Common myeloid progenitor, CD34-positive (primary cell): ENCODE measurements around the gene LIPE.

Source experiments
- CTCF ChIA-PET: fragments of 350-600 bp; sonication (Branson Sonifier 250); formaldehyde crosslinking; loops from one replicate; lab custom pipeline; 2021; ENCODE audit warnings: antibody characterized with exemption; lab: Charles Lee
- POLR2A ChIA-PET: fragments of 350-600 bp; sonication (Branson Sonifier 250); formaldehyde crosslinking; loops from one replicate; lab custom pipeline; 2021; ENCODE audit warnings: antibody characterized with exemption; lab: Charles Lee
- DNase-seq, 3 donors: peaks; one replicate each; pipeline versions ENCODE4 v3.0.0 to v3.0.0-alpha.2; 2013
- H3K27ac ChIP-seq, 2 experiments: 1 replicate in 1 of 2; 2 replicates in 1 of 2; pipeline ENCODE4 v1.7.0; 2013; ENCODE audit warnings: inconsistent platforms in 2 of 2, low read length in 2 of 2, mild to moderate bottlenecking in 2 of 2, low read depth in 1 of 2, moderate library complexity in 1 of 2; ENCODE audit not compliant: severe bottlenecking in 2 of 2, insufficient read depth in 1 of 2, poor library complexity in 1 of 2
- H3K27me3 ChIP-seq, 5 experiments: replicated peaks in 2 of 5; 1 replicate in 3 of 5; 2 replicates in 2 of 5; pipeline versions ENCODE4 v1.6.1 to v1.7.0; 2013; ENCODE audit warnings: low read length in 4 of 5, mild to moderate bottlenecking in 2 of 5, moderate library complexity in 2 of 5, inconsistent platforms in 1 of 5; ENCODE audit not compliant: insufficient read depth in 5 of 5, control insufficient read depth in 4 of 5
- H3K36me3 ChIP-seq, 4 experiments: 1 replicate in 2 of 4; 2 replicates in 2 of 4; pipeline versions ENCODE4 v1.6.1 to v1.7.0; 2013; ENCODE audit warnings: low read length in 3 of 4, control low read depth in 1 of 4, mild to moderate bottlenecking in 1 of 4; ENCODE audit not compliant: control insufficient read depth in 4 of 4, insufficient read depth in 4 of 4
- H3K4me1 ChIP-seq, 4 experiments: 1 replicate in 3 of 4; 2 replicates in 1 of 4; pipeline versions ENCODE4 v1.6.1 to v1.7.1; 2013; ENCODE audit warnings: low read length in 3 of 4, mild to moderate bottlenecking in 3 of 4, control low read depth in 1 of 4, inconsistent platforms in 1 of 4, moderate library complexity in 1 of 4; ENCODE audit not compliant: control insufficient read depth in 4 of 4, insufficient read depth in 4 of 4; ENCODE audit errors: control extremely low read depth in 1 of 4
- H3K4me3 ChIP-seq, 7 experiments: 1 replicate in 4 of 7; 2 replicates in 3 of 7; pipeline versions ENCODE4 v1.5.1 to v1.7.0; 2013; ENCODE audit warnings: mild to moderate bottlenecking in 7 of 7, low read length in 6 of 7, moderate library complexity in 6 of 7, inconsistent platforms in 2 of 7, low read depth in 2 of 7, control low read depth in 1 of 7; ENCODE audit not compliant: insufficient read depth in 4 of 7, control insufficient read depth in 1 of 7; ENCODE audit errors: extremely low read depth in 1 of 7
- H3K9me3 ChIP-seq, 5 experiments: 1 replicate in 4 of 5; 2 replicates in 1 of 5; pipeline versions ENCODE4 v1.6.1 to v1.7.1; 2013; ENCODE audit warnings: low read length in 4 of 5, mild to moderate bottlenecking in 2 of 5, inconsistent platforms in 1 of 5, low read depth in 1 of 5, moderate library complexity in 1 of 5; ENCODE audit not compliant: control insufficient read depth in 4 of 5, insufficient read depth in 2 of 5; ENCODE audit errors: control extremely low read depth in 1 of 5
- WGBS: methylation state at CpG from one replicate; pipeline ENCODE4 v1.1.5; 2013; ENCODE audit not compliant: insufficient coverage; 5-methylcytosine and 5-hydroxymethylcytosine counted together

Gene LIPE

DNA sequence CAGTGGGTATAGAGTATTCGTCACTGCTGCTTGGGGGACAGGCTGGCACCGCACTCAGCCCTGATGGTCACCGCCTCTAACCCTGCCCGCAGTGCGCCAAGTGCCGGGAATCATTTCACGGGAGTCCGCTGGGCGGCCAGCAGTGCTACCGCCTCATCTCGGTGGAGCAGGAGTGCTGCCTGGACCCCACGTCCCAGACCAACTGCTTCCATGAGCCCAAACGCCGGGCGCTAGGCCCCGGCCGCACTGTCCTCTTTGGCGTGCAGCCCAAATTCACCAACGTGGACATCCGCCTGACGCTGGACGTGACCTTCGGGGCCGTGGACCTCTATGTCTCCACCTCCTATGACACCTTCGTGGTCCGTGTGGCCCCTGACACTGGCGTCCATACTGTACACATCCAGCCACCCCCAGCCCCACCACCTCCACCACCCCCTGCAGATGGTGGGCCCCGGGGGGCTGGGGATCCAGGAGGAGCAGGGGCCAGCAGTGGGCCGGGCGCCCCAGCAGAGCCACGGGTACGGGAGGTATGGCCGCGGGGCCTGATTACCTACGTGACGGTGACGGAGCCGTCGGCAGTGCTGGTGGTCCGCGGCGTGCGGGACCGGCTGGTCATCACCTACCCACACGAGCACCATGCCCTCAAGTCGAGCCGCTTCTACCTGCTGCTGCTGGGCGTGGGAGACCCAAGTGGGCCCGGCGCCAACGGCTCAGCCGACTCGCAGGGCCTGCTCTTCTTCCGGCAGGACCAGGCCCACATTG, 51.6 kb downstream of the LIPE start:
- Histone ChIP-seq H3K36me3 (peaks cover 0 to 29% (median 18%) of the 10 kb centered on the region in 4 experiments), H3K9me3 (no peaks in the 10 kb centered on the region), H3K27ac (no peak overlapping the region), H3K27me3 (peaks cover 0 to 5% (median 0%) of the 10 kb centered on the region in 5 experiments), H3K4me3 (no peak overlapping the region), H3K4me1 (no peaks in the 10 kb centered on the region)
- WGBS, result 98% methylated on average over 45 of the region's 54 CpGs
- CTCF ChIA-PET, result no interaction called here
- no peak for DNase-seq
- POLR2A ChIA-PET, result no interaction called here

DNA sequence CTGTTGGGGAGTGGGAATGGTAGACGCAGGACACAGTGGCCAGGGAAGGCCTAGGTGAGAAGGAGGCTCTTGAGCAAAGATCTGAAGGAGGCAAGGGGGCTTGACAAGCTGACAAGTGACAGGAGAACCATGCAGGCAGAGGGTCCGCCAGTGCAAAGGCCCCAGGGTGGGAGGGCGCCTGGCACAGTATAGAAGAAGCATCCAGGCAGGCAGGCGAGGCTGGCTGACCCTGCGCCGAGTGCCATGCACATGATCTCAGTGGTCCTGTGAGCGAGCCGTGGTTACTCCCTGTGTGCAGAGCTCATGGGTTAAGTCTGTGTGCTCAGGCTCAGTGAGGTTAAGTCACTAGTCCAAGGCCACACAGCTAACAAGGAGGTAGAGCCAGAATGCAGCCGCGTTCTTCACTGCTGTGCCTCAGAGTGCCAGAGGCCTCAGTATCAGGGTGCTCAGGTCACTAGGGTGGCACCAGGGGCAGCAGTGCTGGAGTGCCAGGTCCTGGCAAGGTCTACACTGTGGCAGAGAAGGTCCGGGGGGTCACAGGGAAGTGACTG, 52.3 kb downstream of the LIPE start:
- H3K4me3 ChIP-seq, result no peak overlapping the region
- DNase-seq, result no peak
- CTCF ChIA-PET, result no interaction called here
- 98% methylated on average over 10 of the region's 11 CpGs for WGBS
- H3K36me3 ChIP-seq, result peaks cover 0 to 29% (median 19%) of the 10 kb centered on the region in 4 experiments
- POLR2A ChIA-PET, result no interaction called here
- no peak overlapping the region for H3K27ac ChIP-seq
- H3K9me3 ChIP-seq, result no peaks in the 10 kb centered on the region
- no peaks in the 10 kb centered on the region for H3K4me1 ChIP-seq
- H3K27me3 ChIP-seq, result no peaks in the 10 kb centered on the region

- ChIA-PET CTCF (interaction anchor here (1.2 to 1.5 kb wide), 2 partner anchors 16 to 21 kb away, joined by 3 to 5 read pairs; no protein-coding TSS in a partner anchor), POLR2A (no interaction called here)
- peak in 1 of 3 donors; percentile 33 for DNase-seq
- Histone ChIP-seq H3K27ac (no peak overlapping the region), H3K36me3 (peaks cover 0 to 28% (median 20%) of the 10 kb centered on the region in 4 experiments), H3K4me1 (no peaks in the 10 kb centered on the region), H3K27me3 (no peaks in the 10 kb centered on the region), H3K4me3 (no peak overlapping the region), H3K9me3 (no peaks in the 10 kb centered on the region)
- WGBS, result 97% methylated on average over 4 of the region's 12 CpGs
Measured at GRCh38 chr19:42370626-42371175, 56.5 kb downstream of the LIPE start.

DNA sequence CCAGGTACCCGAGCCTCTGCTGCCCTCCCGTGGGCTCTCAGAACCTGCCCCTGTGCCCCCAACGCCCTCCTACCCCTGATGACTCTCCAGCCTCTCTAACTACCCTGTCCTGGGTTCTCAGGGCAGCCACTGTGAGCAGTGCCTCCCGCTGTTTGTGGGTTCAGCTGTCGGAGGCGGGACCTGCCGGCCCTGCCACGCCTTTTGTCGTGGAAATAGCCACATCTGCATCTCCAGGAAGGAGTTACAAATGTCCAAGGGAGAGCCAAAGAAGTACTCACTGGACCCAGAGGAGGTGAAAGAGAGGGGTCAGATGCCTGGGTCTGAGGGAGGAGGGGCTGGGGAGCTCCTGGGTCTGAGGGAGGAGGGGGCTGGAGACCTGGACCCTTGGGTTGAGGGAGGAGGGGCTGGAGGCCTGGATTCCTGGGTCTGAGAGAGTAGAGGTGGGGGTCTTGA, 57.1 kb downstream of the LIPE start:
- Histone ChIP-seq H3K4me1 (no peaks in the 10 kb centered on the region), H3K36me3 (peaks cover 0 to 23% (median 18%) of the 10 kb centered on the region in 4 experiments), H3K27ac (no peak overlapping the region), H3K9me3 (no peaks in the 10 kb centered on the region), H3K27me3 (no peaks in the 10 kb centered on the region), H3K4me3 (no peak overlapping the region)
- DNase-seq, result no peak
- POLR2A ChIA-PET, result no interaction called here
- 93% methylated on average over 9 of the region's 9 CpGs for WGBS
- CTCF ChIA-PET, result interaction anchor here (1.5 kb wide), 1 partner anchor 16 kb away, joined by 5 read pairs; no protein-coding TSS in a partner anchor

DNA sequence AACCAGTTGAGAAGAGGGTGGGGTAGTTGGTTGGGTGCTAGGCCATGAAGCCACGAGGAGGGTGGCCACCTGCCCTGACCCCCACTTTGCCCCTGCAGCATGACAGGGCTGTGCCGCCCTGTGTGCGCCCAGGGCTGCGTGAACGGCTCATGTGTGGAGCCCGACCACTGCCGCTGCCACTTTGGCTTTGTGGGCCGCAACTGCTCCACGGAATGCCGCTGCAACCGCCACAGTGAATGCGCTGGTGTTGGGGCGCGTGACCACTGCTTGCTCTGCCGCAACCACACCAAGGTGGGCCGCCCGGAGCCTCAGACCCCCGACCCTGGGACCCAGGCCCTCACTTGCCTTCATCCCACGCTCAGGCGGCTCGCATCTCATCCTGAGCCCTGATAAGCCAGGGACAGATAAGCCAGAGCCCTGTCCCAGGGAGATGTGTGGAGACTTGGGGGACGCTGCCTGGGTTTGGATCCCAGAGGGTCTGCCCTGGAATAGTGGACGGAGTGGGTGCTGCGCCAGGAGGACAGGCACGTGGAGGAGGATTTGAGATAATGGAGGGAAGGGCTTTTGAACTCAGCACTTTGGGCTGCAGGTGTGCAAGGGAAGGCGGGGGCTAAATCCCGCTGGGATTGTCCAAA, 57.6 kb downstream of the LIPE start:
- WGBS, result 97% methylated on average over 23 of the region's 27 CpGs
- no peaks in the 10 kb centered on the region for H3K27me3 ChIP-seq
- no peaks in the 10 kb centered on the region for H3K9me3 ChIP-seq
- ChIA-PET POLR2A (no interaction called here), CTCF (no interaction called here)
- H3K36me3 ChIP-seq, result peaks cover 0 to 19% (median 13%) of the 10 kb centered on the region in 4 experiments
- no peak overlapping the region for H3K4me3 ChIP-seq
- H3K27ac ChIP-seq, result no peak overlapping the region
- H3K4me1 ChIP-seq, result no peaks in the 10 kb centered on the region
- no peak for DNase-seq

GRCh38 chr19:42368765-42369164, 58.4 kb downstream of the LIPE start:
- WGBS, result 97% methylated on average over 15 of the region's 15 CpGs
- Histone ChIP-seq H3K27ac (no peak overlapping the region), H3K4me1 (no peaks in the 10 kb centered on the region), H3K9me3 (peaks cover 0 to 4% (median 0%) of the 10 kb centered on the region in 5 experiments), H3K27me3 (no peaks in the 10 kb centered on the region), H3K4me3 (no peak overlapping the region), H3K36me3 (peaks cover 5 to 25% (median 17%) of the 10 kb centered on the region in 4 experiments)
- POLR2A ChIA-PET, result no interaction called here
- DNase-seq, result no peak
- CTCF ChIA-PET, result interaction anchor here (1.1 kb wide), 1 partner anchor 11 kb away, joined by 5 read pairs; no protein-coding TSS in a partner anchor
